ENCODE results near the gene NRXN3. TPM values are rescaled to one million over a fixed set of nuclear protein-coding genes. Genes with fewer than 3 reads are reported as not detected.

Gene NRXN3
- total and polyA plus RNA-seq, 4 donors: 21.9 to 73.4 (median 65.7) TPM

DNA sequence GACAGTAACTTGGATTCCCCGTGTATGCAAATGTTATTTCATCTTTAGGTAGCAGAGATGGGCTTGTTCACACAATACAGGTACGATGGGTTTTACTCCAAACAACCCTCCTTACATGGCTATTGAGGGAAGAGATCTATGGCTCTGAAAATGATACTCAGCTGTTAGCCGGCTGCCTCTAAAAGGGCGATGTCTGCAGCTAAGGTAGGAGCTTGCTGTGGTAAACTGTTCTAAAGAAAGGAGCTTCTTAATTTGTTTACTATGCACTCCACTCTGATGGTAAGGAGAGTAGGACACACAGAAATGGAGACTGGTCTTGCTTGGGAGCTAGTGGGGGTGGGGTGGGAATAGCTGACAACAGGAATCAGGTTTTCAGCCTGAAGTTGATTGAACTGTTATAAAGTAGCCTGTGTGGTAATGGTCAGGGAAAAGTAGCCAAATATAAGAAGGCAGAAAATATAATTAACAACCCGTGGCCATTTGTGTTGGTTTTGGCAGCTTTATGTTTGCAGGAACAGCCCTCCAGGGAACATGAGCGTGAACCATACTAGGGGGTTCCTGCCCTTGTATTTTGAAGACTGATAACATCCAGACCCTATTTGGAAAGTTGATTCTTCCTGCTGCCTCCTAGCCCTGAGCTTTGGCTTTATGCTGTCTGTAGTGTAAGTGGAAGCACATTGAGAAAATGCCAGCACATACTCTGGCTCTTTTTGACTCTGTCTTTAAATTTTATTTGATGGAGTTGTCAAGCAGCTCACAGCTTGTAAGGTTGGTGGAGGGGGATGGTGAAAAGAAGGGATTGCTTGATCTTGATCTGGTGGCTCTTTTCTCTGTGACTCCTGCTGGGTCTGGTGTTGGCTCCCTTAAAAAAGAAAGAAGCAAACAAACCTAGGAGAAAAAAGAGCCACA lies 1111.3 kb downstream of the NRXN3 start:
- peak in 2 of 6 donors; percentile 35 to 49 for DNase-seq (ENCODE audit: low read depth in 4 of 6, low spot score in 6 of 6)
- 25% methylated on average over 2 of the region's 6 CpGs for WGBS (ENCODE audit: insufficient coverage)
- Histone ChIP-seq H3K27me3 (ENCODE audit: control insufficient read depth, insufficient read depth, low read length) (peaks cover 22% of the 10 kb centered on the region), H3K27ac (ENCODE audit: low read depth, low read length) (no peak overlapping the region), H3K4me1 (ENCODE audit: control insufficient read depth, insufficient read depth, low read length) (peaks cover 24% of the 10 kb centered on the region), H3K9me3 (ENCODE audit: control insufficient read depth, insufficient read depth, low read length) (no peaks in the 10 kb centered on the region), H3K36me3 (ENCODE audit: control insufficient read depth, insufficient read depth, low read length) (no peaks in the 10 kb centered on the region), H3K4me3 (ENCODE audit: low read depth, low read length) (peak overlapping the region; percentile 76)

DNA sequence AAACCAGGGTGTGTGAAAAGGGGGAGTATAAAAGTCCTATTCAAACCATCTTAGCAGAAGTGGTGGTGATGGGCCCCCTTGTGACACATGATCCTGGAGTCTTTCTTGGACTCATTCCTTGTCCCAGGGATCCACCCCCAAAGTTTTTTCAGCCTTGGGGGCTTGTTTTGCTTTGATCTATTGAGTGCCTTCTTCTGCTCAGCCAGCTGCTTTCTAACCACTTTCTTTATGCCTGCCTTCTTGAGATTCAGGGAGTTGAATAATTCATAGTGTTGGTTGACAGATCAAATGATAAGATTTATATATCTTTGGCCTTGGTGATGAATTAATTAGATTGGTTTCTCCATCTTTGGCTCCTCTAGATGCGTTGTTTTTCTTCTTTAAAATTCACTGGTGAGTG lies 1114.4 kb downstream of the NRXN3 start:
- Histone ChIP-seq H3K4me1 (ENCODE audit: control insufficient read depth, insufficient read depth, low read length) (peaks cover 8% of the 10 kb centered on the region), H3K4me3 (ENCODE audit: low read depth, low read length) (no peak overlapping the region), H3K36me3 (ENCODE audit: control insufficient read depth, insufficient read depth, low read length) (no peaks in the 10 kb centered on the region), H3K27ac (ENCODE audit: low read depth, low read length) (no peak overlapping the region), H3K9me3 (ENCODE audit: control insufficient read depth, insufficient read depth, low read length) (no peaks in the 10 kb centered on the region), H3K27me3 (ENCODE audit: control insufficient read depth, insufficient read depth, low read length) (peaks cover 8% of the 10 kb centered on the region)
- peak in 1 of 6 donors; percentile 68 for DNase-seq (ENCODE audit: low read depth in 4 of 6, low spot score in 6 of 6)
- WGBS (ENCODE audit: insufficient coverage): no CpG with 5 or more reads among the region's 1 CpG

DNA sequence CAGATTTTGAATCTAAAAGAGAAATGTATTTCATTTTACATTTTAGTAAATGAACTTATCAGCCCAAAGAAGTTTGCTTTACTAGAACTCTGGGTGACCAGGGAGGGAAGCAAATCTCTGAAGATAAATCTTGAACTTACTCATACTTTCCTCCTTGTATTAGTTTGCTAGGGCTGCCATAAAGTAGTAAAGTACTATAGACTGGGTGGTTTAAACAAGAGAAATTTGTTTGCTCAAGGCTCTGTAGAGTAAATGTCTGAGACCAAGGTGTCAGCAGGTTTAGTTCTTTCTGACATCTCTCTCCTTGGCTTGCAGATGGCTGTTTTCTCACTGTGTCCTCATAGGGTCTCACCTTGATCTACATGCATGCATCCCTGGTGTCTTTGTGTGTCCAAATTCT lies 1115.1 kb downstream of the NRXN3 start:
- H3K9me3 ChIP-seq (ENCODE audit: control insufficient read depth, insufficient read depth, low read length): no peaks in the 10 kb centered on the region
- no peaks in the 10 kb centered on the region for H3K36me3 ChIP-seq (ENCODE audit: control insufficient read depth, insufficient read depth, low read length)
- H3K4me1 ChIP-seq (ENCODE audit: control insufficient read depth, insufficient read depth, low read length): peaks cover 1% of the 10 kb centered on the region
- no peak overlapping the region for H3K27ac ChIP-seq (ENCODE audit: low read depth, low read length)
- no peak overlapping the region for H3K4me3 ChIP-seq (ENCODE audit: low read depth, low read length)
- DNase-seq (ENCODE audit: low read depth in 4 of 6, low spot score in 6 of 6): no peak
- H3K27me3 ChIP-seq (ENCODE audit: control insufficient read depth, insufficient read depth, low read length): peaks cover 2% of the 10 kb centered on the region

DNA sequence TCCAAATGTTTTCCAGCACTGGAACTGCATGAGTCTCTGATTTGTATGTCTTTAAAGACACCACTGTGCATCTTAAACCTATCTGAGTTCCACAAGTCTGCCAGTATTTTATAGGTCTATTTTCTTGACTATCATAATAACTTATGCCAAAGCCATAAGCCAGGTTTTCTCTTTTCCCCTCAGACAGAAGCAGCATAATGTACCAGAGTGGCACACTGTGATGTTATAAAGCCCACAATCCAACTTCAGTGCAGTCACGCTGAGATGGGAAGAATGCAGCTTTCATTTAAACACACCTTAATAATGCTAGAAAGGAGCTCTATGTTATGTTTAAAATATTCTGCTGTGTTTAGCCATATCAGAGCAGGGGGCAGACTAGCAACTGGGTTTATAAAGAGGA lies 1117.8 kb downstream of the NRXN3 start:
- H3K4me3 ChIP-seq (ENCODE audit: low read depth, low read length): no peak overlapping the region
- no CpG with 5 or more reads among the region's 1 CpG for WGBS (ENCODE audit: insufficient coverage)
- H3K27ac ChIP-seq (ENCODE audit: low read depth, low read length): no peak overlapping the region
- no peaks in the 10 kb centered on the region for H3K9me3 ChIP-seq (ENCODE audit: control insufficient read depth, insufficient read depth, low read length)
- H3K27me3 ChIP-seq (ENCODE audit: control insufficient read depth, insufficient read depth, low read length): no peaks in the 10 kb centered on the region
- peak in 1 of 6 donors; percentile 61 for DNase-seq (ENCODE audit: low read depth in 4 of 6, low spot score in 6 of 6)
- no peaks in the 10 kb centered on the region for H3K4me1 ChIP-seq (ENCODE audit: control insufficient read depth, insufficient read depth, low read length)
- H3K36me3 ChIP-seq (ENCODE audit: control insufficient read depth, insufficient read depth, low read length): no peaks in the 10 kb centered on the region

DNA sequence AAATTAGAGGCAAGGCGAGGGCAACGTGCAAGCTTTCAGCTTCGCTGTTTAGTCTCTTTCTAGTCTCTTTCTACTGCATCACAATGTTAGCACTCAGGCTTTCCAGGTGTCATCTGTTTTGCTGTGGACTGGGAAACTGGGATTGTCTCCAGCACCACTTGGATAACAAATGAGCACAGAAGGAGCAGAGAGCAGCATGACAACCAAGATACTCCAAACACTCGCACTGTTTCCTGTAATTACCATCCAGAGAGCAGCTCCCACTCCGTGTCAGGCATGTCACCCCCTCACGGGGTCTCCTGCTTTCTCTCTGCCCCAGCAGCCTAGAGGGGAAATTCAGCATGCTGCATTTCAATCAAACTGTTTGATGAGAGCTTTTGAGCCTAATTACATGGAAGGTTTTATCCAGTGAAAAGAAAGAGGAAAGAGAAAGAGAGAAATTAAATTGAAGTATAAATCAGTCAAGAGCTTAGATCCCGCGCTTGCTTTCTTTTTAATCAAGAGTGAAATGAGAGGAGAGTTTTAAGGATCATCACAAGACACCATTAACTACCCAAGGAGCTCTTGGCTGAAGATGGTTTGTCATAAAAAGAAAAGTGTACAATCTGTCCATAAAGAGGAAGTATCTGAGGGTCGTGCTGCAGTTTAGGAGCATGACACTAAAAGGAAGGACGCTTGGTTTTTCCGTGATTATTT lies 1123.5 kb downstream of the NRXN3 start:
- no peak overlapping the region for H3K4me3 ChIP-seq (ENCODE audit: low read depth, low read length)
- 35% methylated on average over 2 of the region's 11 CpGs for WGBS (ENCODE audit: insufficient coverage)

DNA sequence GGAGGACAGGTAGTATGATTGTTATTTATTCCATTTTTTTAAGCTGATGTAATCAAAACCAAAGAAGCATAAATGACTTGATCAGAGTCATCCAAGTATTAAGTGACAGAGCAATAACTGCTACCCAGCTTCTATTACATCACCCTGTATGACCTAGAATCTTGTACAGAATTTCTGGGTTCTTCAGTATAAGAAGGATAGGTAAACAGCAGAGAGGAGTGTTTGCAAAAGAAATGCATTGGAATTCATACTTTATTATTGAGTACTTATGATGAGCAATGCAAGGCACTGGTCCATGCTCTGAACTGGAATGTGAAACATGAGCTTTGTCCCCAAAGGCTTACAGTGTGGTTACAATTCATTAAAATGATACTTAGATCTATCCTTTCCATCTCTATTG lies 1124.3 kb downstream of the NRXN3 start:
- Histone ChIP-seq H3K4me3 (ENCODE audit: low read depth, low read length) (no peak overlapping the region), H3K9me3 (ENCODE audit: control insufficient read depth, insufficient read depth, low read length) (no peaks in the 10 kb centered on the region), H3K4me1 (ENCODE audit: control insufficient read depth, insufficient read depth, low read length) (no peaks in the 10 kb centered on the region), H3K27me3 (ENCODE audit: control insufficient read depth, insufficient read depth, low read length) (no peaks in the 10 kb centered on the region), H3K27ac (ENCODE audit: low read depth, low read length) (no peak overlapping the region), H3K36me3 (ENCODE audit: control insufficient read depth, insufficient read depth, low read length) (no peaks in the 10 kb centered on the region)
- no peak for DNase-seq (ENCODE audit: low read depth in 4 of 6, low spot score in 6 of 6)

More for the DNA sequence above, 1123.5 kb downstream of the NRXN3 start:
- Histone ChIP-seq H3K27me3 (ENCODE audit: control insufficient read depth, insufficient read depth, low read length) (no peaks in the 10 kb centered on the region), H3K27ac (ENCODE audit: low read depth, low read length) (no peak overlapping the region), H3K4me1 (ENCODE audit: control insufficient read depth, insufficient read depth, low read length) (no peaks in the 10 kb centered on the region), H3K36me3 (ENCODE audit: control insufficient read depth, insufficient read depth, low read length) (no peaks in the 10 kb centered on the region), H3K9me3 (ENCODE audit: control insufficient read depth, insufficient read depth, low read length) (no peaks in the 10 kb centered on the region)
- DNase-seq (ENCODE audit: low read depth in 4 of 6, low spot score in 6 of 6): peak in 2 of 6 donors; percentile 48 to 85

DNA sequence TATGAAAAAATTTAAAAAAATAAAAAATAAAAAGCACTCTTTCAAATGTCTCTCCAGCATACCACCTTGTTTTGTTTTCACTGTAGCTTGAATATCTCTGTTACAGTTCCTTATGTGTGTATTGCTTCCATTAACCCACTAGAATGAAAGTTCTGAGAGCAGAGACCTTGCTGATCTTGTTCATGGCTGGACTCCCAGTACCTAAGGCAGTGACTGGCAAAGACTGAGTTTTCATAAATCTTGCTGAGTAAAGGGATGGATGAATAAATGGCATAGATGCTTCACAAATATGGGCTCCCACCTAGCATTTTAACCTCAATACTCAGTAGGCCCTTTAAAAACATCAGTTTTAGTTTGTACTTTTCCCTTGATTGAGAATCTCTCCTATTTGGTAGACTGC lies 1125.2 kb downstream of the NRXN3 start:
- Histone ChIP-seq H3K36me3 (ENCODE audit: control insufficient read depth, insufficient read depth, low read length) (no peaks in the 10 kb centered on the region), H3K4me3 (ENCODE audit: low read depth, low read length) (no peak overlapping the region), H3K27ac (ENCODE audit: low read depth, low read length) (no peak overlapping the region), H3K4me1 (ENCODE audit: control insufficient read depth, insufficient read depth, low read length) (no peaks in the 10 kb centered on the region), H3K9me3 (ENCODE audit: control insufficient read depth, insufficient read depth, low read length) (no peaks in the 10 kb centered on the region), H3K27me3 (ENCODE audit: control insufficient read depth, insufficient read depth, low read length) (no peaks in the 10 kb centered on the region)
- DNase-seq (ENCODE audit: low read depth in 4 of 6, low spot score in 6 of 6): no peak

DNA sequence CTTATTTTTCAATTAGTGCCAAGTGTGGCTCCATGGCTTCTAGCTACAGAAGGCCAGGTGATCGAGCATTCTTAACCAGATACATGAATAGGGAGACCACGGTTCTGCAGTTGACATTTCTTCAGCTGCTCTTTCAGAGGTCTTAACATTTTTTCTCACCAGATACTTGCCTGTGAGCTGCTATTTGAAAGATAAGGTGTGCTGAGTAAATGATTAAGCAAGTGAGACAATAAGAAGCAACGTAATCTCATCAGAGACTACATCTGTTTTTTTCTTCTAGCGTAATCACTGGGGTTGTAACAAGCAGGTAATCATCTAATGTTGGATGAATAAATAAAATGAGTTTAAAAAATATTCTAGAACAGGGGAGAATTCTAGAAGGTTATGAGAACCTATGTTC lies 1128.2 kb downstream of the NRXN3 start:
- DNase-seq (ENCODE audit: low read depth in 4 of 6, low spot score in 6 of 6): no peak
- no peaks in the 10 kb centered on the region for H3K27me3 ChIP-seq (ENCODE audit: control insufficient read depth, insufficient read depth, low read length)
- no peak overlapping the region for H3K27ac ChIP-seq (ENCODE audit: low read depth, low read length)
- H3K4me1 ChIP-seq (ENCODE audit: control insufficient read depth, insufficient read depth, low read length): no peaks in the 10 kb centered on the region
- no peaks in the 10 kb centered on the region for H3K36me3 ChIP-seq (ENCODE audit: control insufficient read depth, insufficient read depth, low read length)
- no peaks in the 10 kb centered on the region for H3K9me3 ChIP-seq (ENCODE audit: control insufficient read depth, insufficient read depth, low read length)
- WGBS (ENCODE audit: insufficient coverage): 100% methylated on average over 1 of the region's 4 CpGs
- H3K4me3 ChIP-seq (ENCODE audit: low read depth, low read length): no peak overlapping the region

DNA sequence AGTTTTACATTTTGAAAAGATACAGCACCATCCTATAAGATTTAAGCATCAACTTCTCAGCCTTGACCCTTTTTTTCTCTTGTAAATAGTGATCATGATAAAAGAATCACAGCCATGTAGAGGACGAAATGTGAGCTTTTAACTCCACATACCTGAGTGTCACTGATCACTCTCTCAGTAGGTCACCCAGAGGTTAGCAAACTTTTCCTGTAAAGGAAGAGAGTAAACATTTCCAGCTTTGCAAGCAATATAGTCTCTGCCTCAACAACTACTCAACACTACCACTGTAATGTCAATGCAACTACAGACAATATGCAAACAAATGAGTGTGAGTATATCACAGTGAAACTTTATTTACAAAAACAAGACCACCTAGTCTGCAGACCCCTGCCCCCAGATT lies 1129.0 kb downstream of the NRXN3 start:
- Histone ChIP-seq H3K27ac (ENCODE audit: low read depth, low read length) (no peak overlapping the region), H3K27me3 (ENCODE audit: control insufficient read depth, insufficient read depth, low read length) (no peaks in the 10 kb centered on the region), H3K4me1 (ENCODE audit: control insufficient read depth, insufficient read depth, low read length) (no peaks in the 10 kb centered on the region), H3K4me3 (ENCODE audit: low read depth, low read length) (no peak overlapping the region), H3K36me3 (ENCODE audit: control insufficient read depth, insufficient read depth, low read length) (no peaks in the 10 kb centered on the region), H3K9me3 (ENCODE audit: control insufficient read depth, insufficient read depth, low read length) (no peaks in the 10 kb centered on the region)
- no peak for DNase-seq (ENCODE audit: low read depth in 4 of 6, low spot score in 6 of 6)
- WGBS (ENCODE audit: insufficient coverage): no CpG with 5 or more reads among the region's 1 CpG

DNA sequence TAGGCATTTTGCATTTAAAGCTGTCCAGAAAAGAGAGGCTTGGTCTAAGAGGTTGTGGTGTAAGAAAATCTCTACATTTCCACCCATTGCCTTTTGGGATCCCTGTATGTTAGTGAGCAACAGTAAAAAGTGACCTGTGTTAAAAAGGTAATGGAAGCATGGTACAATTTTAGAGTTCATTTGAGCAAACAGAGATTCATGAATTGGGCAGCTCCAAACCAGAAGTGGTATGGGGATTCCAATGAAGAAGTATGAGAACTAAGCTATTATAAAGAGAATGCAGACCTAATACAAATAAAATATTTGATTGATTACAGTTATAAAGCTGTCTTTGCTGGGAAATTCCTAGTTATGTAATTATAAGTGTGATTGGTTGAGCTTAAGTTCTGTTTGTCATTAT lies 1134.1 kb downstream of the NRXN3 start:
- Histone ChIP-seq H3K4me1 (ENCODE audit: control insufficient read depth, insufficient read depth, low read length) (no peaks in the 10 kb centered on the region), H3K27ac (ENCODE audit: low read depth, low read length) (no peak overlapping the region), H3K9me3 (ENCODE audit: control insufficient read depth, insufficient read depth, low read length) (no peaks in the 10 kb centered on the region), H3K36me3 (ENCODE audit: control insufficient read depth, insufficient read depth, low read length) (no peaks in the 10 kb centered on the region), H3K27me3 (ENCODE audit: control insufficient read depth, insufficient read depth, low read length) (no peaks in the 10 kb centered on the region), H3K4me3 (ENCODE audit: low read depth, low read length) (no peak overlapping the region)
- DNase-seq (ENCODE audit: low read depth in 4 of 6, low spot score in 6 of 6): no peak
